ENCODE measurements around the gene SAMHD1. TPM values are rescaled to one million over a fixed set of nuclear protein-coding genes. Genes with fewer than 3 reads are reported as not detected.
"Not testable (repeated sequence)": the region's sequence is repeated elsewhere in the genome, so short reads cannot be mapped to it uniquely, and the experiment has no call there.

SAMHD1 gene
- total RNA-seq, 1 donor, result 75.1 TPM

DNA sequence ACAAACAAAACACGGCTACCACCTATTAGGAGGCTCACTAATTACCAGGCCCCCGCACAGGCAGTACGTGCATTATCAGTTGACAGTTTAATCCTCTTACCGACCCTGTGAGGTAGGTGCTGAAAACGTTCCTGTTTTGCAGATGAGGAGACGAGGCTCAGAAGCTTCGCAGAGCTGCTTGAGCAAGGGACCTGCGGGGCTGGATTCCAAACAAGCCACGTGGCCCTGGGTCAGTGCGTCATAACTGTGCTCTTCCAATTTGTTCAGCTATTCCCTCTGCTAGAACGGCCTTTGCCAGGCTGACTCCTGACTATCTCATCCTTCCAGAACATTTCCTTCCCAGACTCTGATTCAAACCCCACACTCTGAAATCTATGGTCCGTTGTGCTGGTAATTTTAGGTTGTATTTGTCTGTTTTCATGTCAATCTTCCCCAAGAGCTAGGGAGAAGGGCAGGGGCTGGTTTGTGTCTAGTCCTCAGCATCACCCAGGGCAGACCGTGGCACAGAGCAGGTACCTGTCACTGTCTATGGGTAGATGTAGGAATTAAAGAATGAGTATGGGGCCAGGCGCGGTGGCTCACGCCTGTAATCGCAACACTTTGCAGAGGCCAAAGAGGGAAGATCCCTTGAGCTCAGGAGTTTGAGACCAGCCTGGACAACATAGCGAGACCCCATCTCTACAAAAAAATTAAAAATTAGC is 104.3 kb downstream of the SAMHD1 start:
- TF ChIP-seq, protein P1, sequence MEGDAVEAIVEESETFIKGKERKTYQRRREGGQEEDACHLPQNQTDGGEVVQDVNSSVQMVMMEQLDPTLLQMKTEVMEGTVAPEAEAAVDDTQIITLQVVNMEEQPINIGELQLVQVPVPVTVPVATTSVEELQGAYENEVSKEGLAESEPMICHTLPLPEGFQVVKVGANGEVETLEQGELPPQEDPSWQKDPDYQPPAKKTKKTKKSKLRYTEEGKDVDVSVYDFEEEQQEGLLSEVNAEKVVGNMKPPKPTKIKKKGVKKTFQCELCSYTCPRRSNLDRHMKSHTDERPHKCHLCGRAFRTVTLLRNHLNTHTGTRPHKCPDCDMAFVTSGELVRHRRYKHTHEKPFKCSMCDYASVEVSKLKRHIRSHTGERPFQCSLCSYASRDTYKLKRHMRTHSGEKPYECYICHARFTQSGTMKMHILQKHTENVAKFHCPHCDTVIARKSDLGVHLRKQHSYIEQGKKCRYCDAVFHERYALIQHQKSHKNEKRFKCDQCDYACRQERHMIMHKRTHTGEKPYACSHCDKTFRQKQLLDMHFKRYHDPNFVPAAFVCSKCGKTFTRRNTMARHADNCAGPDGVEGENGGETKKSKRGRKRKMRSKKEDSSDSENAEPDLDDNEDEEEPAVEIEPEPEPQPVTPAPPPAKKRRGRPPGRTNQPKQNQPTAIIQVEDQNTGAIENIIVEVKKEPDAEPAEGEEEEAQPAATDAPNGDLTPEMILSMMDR (IDR thresholded peaks at IDR 0.05; ENCODE audit: insufficient read depth, low read depth, low read length), result no peak
- peak; percentile 96 for DNase-seq (ENCODE audit: low read depth)
- no peak overlapping the region for H3K4me3 ChIP-seq (ENCODE audit: low read depth, low read length)

DNA sequence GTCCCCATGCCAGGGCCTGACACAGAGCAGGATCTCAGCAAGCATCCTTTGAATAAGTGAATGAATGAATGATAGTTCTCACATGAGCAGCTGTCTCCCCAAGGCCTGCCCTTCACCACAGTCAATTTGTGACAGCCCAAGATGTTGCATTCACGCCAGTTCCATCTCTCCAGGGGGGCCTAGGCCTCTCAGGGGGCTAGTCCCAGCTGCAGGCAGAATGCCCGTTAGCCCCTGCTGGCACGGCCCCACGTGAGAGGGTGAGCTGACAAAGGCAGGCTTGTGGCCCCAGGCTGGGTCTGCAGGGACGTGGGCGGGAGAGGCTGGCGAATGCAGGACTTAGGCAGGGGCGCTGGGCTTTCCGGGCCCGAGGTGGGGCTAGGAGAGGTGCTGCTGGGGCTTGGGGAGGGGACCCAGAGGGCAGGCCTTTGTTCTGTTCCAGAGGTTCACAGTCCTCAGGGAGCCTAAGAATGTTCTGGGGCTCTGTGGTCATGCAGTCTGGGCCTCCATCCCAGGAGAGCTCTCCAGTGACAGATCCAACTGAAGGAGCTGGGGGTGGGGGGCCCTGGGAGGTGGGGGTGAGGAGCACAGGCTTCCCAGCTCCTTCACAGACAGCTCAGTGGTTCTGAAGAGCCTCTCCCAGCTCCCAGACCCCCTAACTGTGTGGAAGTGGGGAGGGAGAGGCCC is 106.1 kb downstream of the SAMHD1 start:
- DNase-seq (ENCODE audit: low read depth), result no peak
- no peak overlapping the region for H3K4me3 ChIP-seq (ENCODE audit: low read depth, low read length)
- TF ChIP-seq, protein P1 (IDR thresholded peaks at IDR 0.05; ENCODE audit: insufficient read depth, low read depth, low read length), result no peak

DNA sequence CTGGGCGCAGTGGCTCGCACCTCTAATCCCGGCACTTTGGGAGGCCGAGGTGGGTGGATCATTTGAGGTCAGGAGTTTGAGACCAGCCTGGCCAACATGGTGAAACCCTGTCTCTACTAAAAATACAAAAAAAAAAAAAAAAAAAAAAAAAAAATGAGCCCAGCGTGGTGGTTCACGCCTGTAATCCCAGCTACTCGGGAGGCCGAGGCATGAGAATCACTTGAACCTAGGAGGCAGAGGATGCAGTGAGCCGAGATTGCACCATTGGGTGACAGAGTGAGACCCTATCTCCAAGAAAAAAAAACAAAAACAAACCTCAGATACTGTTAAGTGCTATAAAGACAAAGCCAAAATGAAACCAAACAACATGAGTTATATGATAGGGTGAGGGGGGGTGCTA is 110.5 kb downstream of the SAMHD1 start:
- not testable (repeated sequence) for DNase-seq (ENCODE audit: low read depth); H3K4me3 ChIP-seq (ENCODE audit: low read depth, low read length)

Other genes with a start within 250 kb of the SAMHD1 start
- 18.0 and 30.7 TPM in 2 replicates for gene NDRG3, start 205.6 kb downstream of the SAMHD1 start, total RNA-seq
- gene DSN1, start 177.9 kb downstream of the SAMHD1 start, total RNA-seq, result 13.9 and 16.8 TPM in 2 replicates
- 0.32 TPM in 1 of 2 replicates, not detected in the other for gene TLDC2, start 75.6 kb downstream of the SAMHD1 start, total RNA-seq
- gene RBL1, start 144.3 kb upstream of the SAMHD1 start, total RNA-seq, result 8.1 and 10.8 TPM in 2 replicates
- gene RPN2, start 227.6 kb upstream of the SAMHD1 start, total RNA-seq, result 173 and 218 TPM in 2 replicates
- gene MROH8, start 227.8 kb upstream of the SAMHD1 start, total RNA-seq, result 2.6 and 3.5 TPM in 2 replicates

All from fibroblast of villous mesenchyme (primary cell).